Hematopoietic multipotent progenitor cell treated with erythropoietin and hydrocortisone succinate and interleukin-3 and kit ligand, for 4 days (in vitro differentiated cells): ENCODE measurements around the gene CRLF3.
A peak's percentile ranks its signal among the peaks of the same experiment; 100 is the strongest.
"Not testable (repeated sequence)": the region's sequence is repeated elsewhere in the genome, so short reads cannot be mapped to it uniquely, and the experiment has no call there.

Source experiments
- DNase-seq: peaks from one replicate; pipeline ENCODE4 v3.0.0-alpha.2; 2015

Gene CRLF3

GRCh38 chr17:30814236-30814635, 10.3 kb downstream of the CRLF3 start:
- not testable (repeated sequence) for DNase-seq

- no peak for DNase-seq
Measured at GRCh38 chr17:30812218-30813177, 12.0 kb downstream of the CRLF3 start.

GRCh38 chr17:30809867-30810266, 14.6 kb downstream of the CRLF3 start:
- no peak for DNase-seq

- DNase-seq, result peak; percentile 84
Measured at GRCh38 chr17:30808785-30809286, 15.7 kb downstream of the CRLF3 start.

GRCh38 chr17:30807896-30808295, 16.6 kb downstream of the CRLF3 start:
- DNase-seq, result no peak

GRCh38 chr17:30805944-30806456, 18.5 kb downstream of the CRLF3 start:
- peak; percentile 45 for DNase-seq

- no peak for DNase-seq
Measured at GRCh38 chr17:30801671-30802070, 22.8 kb downstream of the CRLF3 start.

GRCh38 chr17:30796016-30796415, 28.5 kb downstream of the CRLF3 start:
- DNase-seq, result no peak

GRCh38 chr17:30794372-30794771, 30.1 kb downstream of the CRLF3 start:
- DNase-seq, result no peak

- no peak for DNase-seq
Measured at GRCh38 chr17:30793282-30793977, 31.1 kb downstream of the CRLF3 start.

GRCh38 chr17:30790279-30790678, 34.2 kb downstream of the CRLF3 start:
- no peak for DNase-seq

GRCh38 chr17:30788918-30789317, 35.6 kb downstream of the CRLF3 start:
- no peak for DNase-seq

- no peak for DNase-seq
Measured at GRCh38 chr17:30782206-30782605, 42.3 kb downstream of the CRLF3 start.

GRCh38 chr17:30780343-30780742, 44.1 kb downstream of the CRLF3 start:
- no peak for DNase-seq

GRCh38 chr17:30768771-30769170, 55.7 kb downstream of the CRLF3 start:
- DNase-seq, result not testable (repeated sequence)

- DNase-seq, result not testable (repeated sequence)
Measured at GRCh38 chr17:30767641-30768404, 56.7 kb downstream of the CRLF3 start.

GRCh38 chr17:30761060-30761459, 63.4 kb downstream of the CRLF3 start:
- DNase-seq, result no peak

GRCh38 chr17:30753291-30753690, 71.2 kb downstream of the CRLF3 start:
- not testable (repeated sequence) for DNase-seq

- not testable (repeated sequence) for DNase-seq
Measured at GRCh38 chr17:30750982-30751381, 73.5 kb downstream of the CRLF3 start.

GRCh38 chr17:30747621-30748020, 76.9 kb downstream of the CRLF3 start:
- not testable (repeated sequence) for DNase-seq

- not testable (repeated sequence) for DNase-seq
Measured at GRCh38 chr17:30742669-30743068, 81.8 kb downstream of the CRLF3 start.

- not testable (repeated sequence) for DNase-seq
Measured at GRCh38 chr17:30736371-30736770, 88.1 kb downstream of the CRLF3 start.

- DNase-seq, result peak; percentile 60
Measured at GRCh38 chr17:30735644-30736043, 88.8 kb downstream of the CRLF3 start.
